Tibial nerve (tissue), 4 donors: ENCODE results near the gene SLC9A1. TPM values are rescaled to one million over a fixed set of nuclear protein-coding genes. Genes with fewer than 3 reads are reported as not detected.

Experiments used
- DNase-seq, 2 donors: peaks; one replicate each; pipeline ENCODE4 v3.0.0-alpha.2; 2019; ENCODE audit warnings: low spot score in 2 of 2
- H3K27ac ChIP-seq, 4 donors: fragments of 200-600 bp; sonication (generic) in 3 of 4; one replicate each; pipeline ENCODE4 v1.5.1; 2017 to 2019; ENCODE audit warnings: mild to moderate bottlenecking in 1 of 4
- H3K27me3 ChIP-seq, 2 donors: fragments of 200-600 bp; sonication (generic) in 1 of 2; one replicate each; pipeline versions ENCODE4 v1.5.1 to v1.6.0; 2017 to 2019
- H3K36me3 ChIP-seq, 3 donors: fragments of 200-600 bp; sonication (generic); one replicate each; pipeline ENCODE4 v1.5.1; 2018 to 2019
- H3K4me1 ChIP-seq, 4 donors: fragments of 200-600 bp; sonication (generic) in 3 of 4; one replicate each; pipeline ENCODE4 v1.5.1; 2017 to 2019
- H3K4me3 ChIP-seq, 4 donors: fragments of 200-600 bp; sonication (generic) in 3 of 4; one replicate each; pipeline ENCODE4 v1.5.1; 2017 to 2019; ENCODE audit warnings: mild to moderate bottlenecking in 1 of 4, moderate library complexity in 1 of 4
- H3K9me3 ChIP-seq, 4 donors: fragments of 200-600 bp; sonication (generic) in 3 of 4; one replicate each; pipeline ENCODE4 v1.5.1; 2017 to 2019
- CTCF ChIP-seq, 5 experiments: fragments of 200-600 bp in 3 of 5; fragments of 450-650 bp in 2 of 5; sonication (generic) in 3 of 5; IDR thresholded peaks; one replicate each; pipeline ENCODE4 v1.5.1; 2016 to 2019; ENCODE audit warnings: antibody characterized with exemption in 5 of 5, mild to moderate bottlenecking in 3 of 5, moderate library complexity in 2 of 5
- EP300 ChIP-seq, 2 donors: sonication (generic); formaldehyde crosslinking; IDR thresholded peaks; one replicate each; pipeline ENCODE4 v1.6.1; 2017; ENCODE audit warnings: antibody characterized with exemption in 2 of 2, mild to moderate bottlenecking in 1 of 2
- POLR2A ChIP-seq, 2 donors: fragments of 450-650 bp; IDR thresholded peaks; one replicate each; pipeline ENCODE4 v1.6.1; 2017; ENCODE audit warnings: antibody characterized with exemption in 2 of 2, mild to moderate bottlenecking in 2 of 2, moderate library complexity in 2 of 2
- WGBS, 2 donors: methylation state at CpG; one replicate each; pipeline ENCODE4 v1.1.5; 2018; 5-methylcytosine and 5-hydroxymethylcytosine counted together
- total RNA-seq, 4 donors: library from RNA; depleted of rRNA; stranded (reverse); fragments of >200 nt; gene quantifications; one replicate each; pipeline ENCODE4 v1.1.0, GENCODE V29; 2016

The SLC9A1 gene
- total RNA-seq, 4 donors from 2014 or later, result 5.9 to 21.9 (median 7.8) TPM

- H3K27me3 ChIP-seq, result no peaks in the 10 kb centered on the region
- H3K4me1 ChIP-seq, result peaks cover 0 to 20% (median 12%) of the 10 kb centered on the region in 4 donors
- WGBS, 2 donors, result 29 to 44% methylated on average over 5 of the region's 5 CpGs
- no peak overlapping the region for H3K4me3 ChIP-seq
- peaks cover 0 to 24% (median 0%) of the 10 kb centered on the region in 3 donors for H3K36me3 ChIP-seq
- TF ChIP-seq EP300 (IDR thresholded peaks at IDR 0.05) (peak in 1 of 2 donors; percentile 49), CTCF (IDR thresholded peaks at IDR 0.05) (peak in 4 of 5 experiments; percentile 6 to 35 (median 15)), POLR2A (IDR thresholded peaks at IDR 0.05) (no peak)
- peak; percentile 44 to 47 for DNase-seq
- H3K27ac ChIP-seq, result peak overlapping the region in 1 of 4 donors; percentile 27
- no peaks in the 10 kb centered on the region for H3K9me3 ChIP-seq
Observed at GRCh38 chr1:27111626-27112573, 43.0 kb downstream of the SLC9A1 start.

- Histone ChIP-seq H3K4me3 (no peak overlapping the region), H3K27me3 (no peaks in the 10 kb centered on the region), H3K36me3 (peaks cover 0 to 46% (median 0%) of the 10 kb centered on the region in 3 donors), H3K27ac (no peak overlapping the region), H3K4me1 (peaks cover 0 to 12% (median 10%) of the 10 kb centered on the region in 4 donors), H3K9me3 (no peaks in the 10 kb centered on the region)
- DNase-seq, result no peak
- TF ChIP-seq EP300 (IDR thresholded peaks at IDR 0.05) (no peak), CTCF (IDR thresholded peaks at IDR 0.05) (no peak), POLR2A (IDR thresholded peaks at IDR 0.05) (no peak)
- 92 to 93% methylated on average over 23 of the region's 23 CpGs for WGBS, 2 donors
Observed at GRCh38 chr1:27109103-27109822, 45.7 kb downstream of the SLC9A1 start.

GRCh38 chr1:27108588-27108987 lies 46.3 kb downstream of the SLC9A1 start:
- TF ChIP-seq CTCF (IDR thresholded peaks at IDR 0.05) (no peak), POLR2A (IDR thresholded peaks at IDR 0.05) (no peak)
- DNase-seq, result no peak
- 92 to 93% methylated on average over 7 of the region's 7 CpGs for WGBS, 2 donors
- Histone ChIP-seq H3K27ac (no peak overlapping the region), H3K27me3 (no peaks in the 10 kb centered on the region), H3K4me3 (no peak overlapping the region), H3K36me3 (peaks cover 0 to 42% (median 0%) of the 10 kb centered on the region in 3 donors), H3K4me1 (peaks cover 0 to 12% (median 10%) of the 10 kb centered on the region in 4 donors), H3K9me3 (no peaks in the 10 kb centered on the region)

GRCh38 chr1:27106561-27107323 lies 48.2 kb downstream of the SLC9A1 start:
- peaks cover 0 to 39% (median 0%) of the 10 kb centered on the region in 3 donors for H3K36me3 ChIP-seq
- DNase-seq, result no peak

More at GRCh38 chr1:27106561-27107323, 48.2 kb downstream of the SLC9A1 start:
- peak overlapping the region in 1 of 4 donors; percentile 50 for H3K27ac ChIP-seq
- H3K9me3 ChIP-seq, result no peaks in the 10 kb centered on the region
- WGBS, 2 donors, result 63 to 68% methylated on average over 7 of the region's 7 CpGs
- H3K4me3 ChIP-seq, result no peak overlapping the region
- H3K27me3 ChIP-seq, result no peaks in the 10 kb centered on the region
- no peak for TF ChIP-seq EP300 (IDR thresholded peaks at IDR 0.05)
- TF ChIP-seq POLR2A (IDR thresholded peaks at IDR 0.05), result no peak
- no peak for TF ChIP-seq CTCF (IDR thresholded peaks at IDR 0.05)
- peaks cover 0 to 5% (median 2%) of the 10 kb centered on the region in 4 donors for H3K4me1 ChIP-seq
